Anterior cingulate cortex (tissue), 58 donors: Measurements from ENCODE around the gene ZBTB20.

Experiments used
- DNase-seq, 58 donors: peaks; one replicate each; lab custom pipeline; 2025; lab: John Stamatoyannopoulos, UW

Gene ZBTB20

GRCh38 chr3:114299421-114299820, 847.7 kb downstream of the ZBTB20 start:
- DNase-seq, result peak in 1 of 58 donors; percentile 1

DNA sequence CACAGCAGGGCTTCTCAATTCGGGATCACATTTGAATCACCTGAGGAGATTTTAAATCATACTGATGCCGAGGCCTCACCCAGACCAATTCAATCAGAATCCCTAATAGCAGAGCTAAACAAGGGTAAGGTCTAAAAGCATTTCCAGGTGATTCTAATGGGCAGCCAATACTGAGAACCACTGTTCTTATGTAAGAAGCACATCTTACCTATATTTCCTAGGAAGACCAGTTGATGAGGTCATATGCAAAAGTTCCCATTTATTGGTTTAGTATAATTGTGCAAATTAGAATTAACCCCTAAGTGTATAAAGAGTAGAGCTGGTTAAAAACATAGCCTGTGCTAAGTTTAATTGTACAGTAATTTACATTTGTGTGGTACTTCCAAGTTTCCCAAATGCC, 851.1 kb downstream of the ZBTB20 start:
- DNase-seq, result no peak

- no peak for DNase-seq
Measured at GRCh38 chr3:114294940-114295480, 852.1 kb downstream of the ZBTB20 start.

GRCh38 chr3:114293838-114294535, 853.1 kb downstream of the ZBTB20 start, which contains the start of gene TIGIT:
Gene TIGIT (plus strand): TSS chr3:114294028. CDS start chr3:114294062, 34 bp downstream.
- DNase-seq, result no peak

- DNase-seq, result peak in 21 of 58 donors; percentile 1 to 29 (median 7)
Measured at GRCh38 chr3:114290911-114291901, 855.9 kb downstream of the ZBTB20 start.

DNA sequence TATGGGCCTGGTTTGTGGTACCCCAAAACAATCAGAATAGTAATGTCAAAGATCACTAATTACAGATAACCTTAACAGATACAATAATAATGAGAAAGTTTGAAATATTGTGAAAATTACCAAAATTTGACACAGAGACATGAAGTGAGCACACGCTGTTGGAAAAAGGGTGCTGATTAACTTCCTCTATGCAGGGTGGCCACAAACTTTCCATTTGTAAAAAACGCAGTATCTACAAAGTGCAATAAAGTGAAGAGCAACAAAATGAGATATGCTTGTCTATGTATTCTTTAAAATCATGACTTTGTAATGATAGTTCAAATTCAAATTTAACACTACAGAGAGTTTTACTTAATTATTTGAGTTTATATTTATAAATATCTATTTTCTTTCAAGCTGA, 860.8 kb downstream of the ZBTB20 start:
- no peak for DNase-seq

GRCh38 chr3:114285648-114286230, 861.3 kb downstream of the ZBTB20 start:
- no peak for DNase-seq

- no peak for DNase-seq
Measured at GRCh38 chr3:114284644-114285043, 862.4 kb downstream of the ZBTB20 start.
